Coronary artery (tissue), 2 donors: ENCODE data around the gene CNTROB.

Source experiments
- DNase-seq: peaks from one replicate; pipeline ENCODE4 v3.0.0-alpha.2; 2017; ENCODE audit warnings: low spot score
- H3K27ac ChIP-seq, 2 donors: fragments of 200-600 bp; sonication (generic); one replicate each; pipeline ENCODE4 v1.5.1; 2016 to 2019
- H3K4me3 ChIP-seq: fragments of 200-600 bp; sonication (generic); 2 replicates; pipeline ENCODE4 v1.5.1; 2016; ENCODE audit warnings: mild to moderate bottlenecking, moderate library complexity
- CTCF ChIP-seq: fragments of 200-600 bp; sonication (generic); IDR thresholded peaks from one replicate; pipeline ENCODE4 v1.5.1; 2019; ENCODE audit warnings: antibody characterized with exemption

The CNTROB gene

GRCh38 chr17:7989781-7990655 is 58.0 kb downstream of the CNTROB start:
- peak overlapping the region in 1 of 2 donors; percentile 4 for H3K27ac ChIP-seq
- peak overlapping the region; percentile 63 for H3K4me3 ChIP-seq
- TF ChIP-seq CTCF: peak; percentile 96
- peak; percentile 81 for DNase-seq

GRCh38 chr17:7992516-7992915 is 60.5 kb downstream of the CNTROB start:
- no peak for DNase-seq
- Histone ChIP-seq H3K27ac (no peak overlapping the region), H3K4me3 (no peak overlapping the region)
- TF ChIP-seq CTCF: no peak

GRCh38 chr17:7992924-7993323 is 60.9 kb downstream of the CNTROB start:
- DNase-seq: no peak
- Histone ChIP-seq H3K4me3 (no peak overlapping the region), H3K27ac (no peak overlapping the region)
- no peak for TF ChIP-seq CTCF

GRCh38 chr17:7993972-7994589 is 62.1 kb downstream of the CNTROB start:
- Histone ChIP-seq H3K4me3 (no peak overlapping the region), H3K27ac (no peak overlapping the region)
- no peak for TF ChIP-seq CTCF
- no peak for DNase-seq

GRCh38 chr17:7995724-7996123 is 63.7 kb downstream of the CNTROB start:
- no peak for DNase-seq
- H3K27ac ChIP-seq: no peak overlapping the region
- no peak for TF ChIP-seq CTCF
- H3K4me3 ChIP-seq: no peak overlapping the region

GRCh38 chr17:7997186-7997585 is 65.2 kb downstream of the CNTROB start:
- H3K4me3 ChIP-seq: no peak overlapping the region
- no peak for TF ChIP-seq CTCF
- no peak overlapping the region for H3K27ac ChIP-seq
- DNase-seq: no peak
